GM12875 (cell line): ENCODE results near the gene FOXP1.

ENCODE experiments used
- H3K4me3 ChIP-seq: one replicate; pipeline ENCODE4 v1.5.1; 2011; ENCODE audit warnings: low read depth, low read length, control low read depth
- TF ChIP-seq, protein P1 (sequence below): IDR thresholded peaks from 2 replicates; pipeline ENCODE4 v1.5.1; 2011; ENCODE audit warnings: low read depth, mild to moderate bottlenecking, control low read depth, inconsistent platforms, low read length, moderate library complexity, borderline replicate concordance; ENCODE audit not compliant: insufficient read depth

Gene FOXP1

DNA sequence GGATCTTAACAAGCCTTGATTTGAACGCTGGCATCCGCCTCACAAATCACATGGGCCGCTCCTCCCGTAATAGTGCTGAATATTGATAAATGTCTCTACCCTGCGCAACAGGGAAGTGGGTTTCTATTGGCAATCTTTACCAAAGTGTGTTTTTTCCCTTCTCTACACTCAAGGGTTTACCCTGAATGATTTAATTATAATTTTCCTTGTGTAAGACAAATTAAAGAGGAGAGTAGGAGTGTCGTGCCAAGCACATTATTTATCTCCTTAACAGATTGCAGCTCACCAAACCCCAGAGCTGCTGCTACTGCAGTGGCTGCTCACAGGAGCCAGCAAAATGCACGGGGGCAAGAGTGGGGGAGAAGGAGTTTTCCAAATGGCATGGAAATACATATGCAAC, 545.8 kb downstream of the FOXP1 start:
- no peak overlapping the region for H3K4me3 ChIP-seq
- TF ChIP-seq, protein P1, sequence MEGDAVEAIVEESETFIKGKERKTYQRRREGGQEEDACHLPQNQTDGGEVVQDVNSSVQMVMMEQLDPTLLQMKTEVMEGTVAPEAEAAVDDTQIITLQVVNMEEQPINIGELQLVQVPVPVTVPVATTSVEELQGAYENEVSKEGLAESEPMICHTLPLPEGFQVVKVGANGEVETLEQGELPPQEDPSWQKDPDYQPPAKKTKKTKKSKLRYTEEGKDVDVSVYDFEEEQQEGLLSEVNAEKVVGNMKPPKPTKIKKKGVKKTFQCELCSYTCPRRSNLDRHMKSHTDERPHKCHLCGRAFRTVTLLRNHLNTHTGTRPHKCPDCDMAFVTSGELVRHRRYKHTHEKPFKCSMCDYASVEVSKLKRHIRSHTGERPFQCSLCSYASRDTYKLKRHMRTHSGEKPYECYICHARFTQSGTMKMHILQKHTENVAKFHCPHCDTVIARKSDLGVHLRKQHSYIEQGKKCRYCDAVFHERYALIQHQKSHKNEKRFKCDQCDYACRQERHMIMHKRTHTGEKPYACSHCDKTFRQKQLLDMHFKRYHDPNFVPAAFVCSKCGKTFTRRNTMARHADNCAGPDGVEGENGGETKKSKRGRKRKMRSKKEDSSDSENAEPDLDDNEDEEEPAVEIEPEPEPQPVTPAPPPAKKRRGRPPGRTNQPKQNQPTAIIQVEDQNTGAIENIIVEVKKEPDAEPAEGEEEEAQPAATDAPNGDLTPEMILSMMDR = no peak

DNA sequence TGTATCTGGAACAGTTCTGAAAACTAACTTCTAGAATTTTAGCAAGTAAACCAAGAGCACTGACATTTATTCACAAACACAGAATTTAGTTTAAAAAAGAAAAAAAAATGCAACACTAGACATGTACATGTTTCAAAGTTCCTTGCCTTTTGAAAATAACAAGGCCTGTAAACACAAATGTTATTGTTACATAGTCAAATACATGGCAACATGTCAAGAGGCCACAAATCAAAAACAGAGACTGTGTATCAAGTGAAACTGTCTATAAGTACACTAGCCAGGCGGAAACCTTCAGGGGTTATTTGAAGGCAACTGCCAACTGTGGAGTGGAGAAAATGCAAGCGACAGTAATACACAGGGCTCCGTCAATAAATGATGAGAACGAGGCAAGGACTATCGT, 547.6 kb downstream of the FOXP1 start:
- H3K4me3 ChIP-seq = no peak overlapping the region
- TF ChIP-seq, protein P1 = no peak

DNA sequence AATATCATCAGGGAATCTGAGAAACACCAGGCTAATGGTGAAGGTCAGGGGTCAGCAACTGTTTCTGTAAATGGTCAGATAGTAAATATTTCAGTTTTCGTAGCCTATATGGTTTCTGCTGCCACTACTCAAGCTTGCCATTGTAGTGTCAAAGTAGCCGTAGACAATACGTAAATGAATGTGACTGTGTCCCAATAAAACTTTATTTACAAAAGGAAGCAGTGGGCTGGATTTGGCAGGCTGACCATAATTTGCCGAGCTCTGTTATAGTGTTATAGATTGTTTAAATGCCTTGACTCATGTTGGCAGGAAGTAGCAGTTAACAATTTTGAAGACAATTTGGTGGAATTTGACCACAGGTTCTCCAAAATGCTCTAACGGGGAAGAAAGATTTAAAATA, 548.2 kb downstream of the FOXP1 start:
- no peak overlapping the region for H3K4me3 ChIP-seq
- TF ChIP-seq, protein P1 = no peak

DNA sequence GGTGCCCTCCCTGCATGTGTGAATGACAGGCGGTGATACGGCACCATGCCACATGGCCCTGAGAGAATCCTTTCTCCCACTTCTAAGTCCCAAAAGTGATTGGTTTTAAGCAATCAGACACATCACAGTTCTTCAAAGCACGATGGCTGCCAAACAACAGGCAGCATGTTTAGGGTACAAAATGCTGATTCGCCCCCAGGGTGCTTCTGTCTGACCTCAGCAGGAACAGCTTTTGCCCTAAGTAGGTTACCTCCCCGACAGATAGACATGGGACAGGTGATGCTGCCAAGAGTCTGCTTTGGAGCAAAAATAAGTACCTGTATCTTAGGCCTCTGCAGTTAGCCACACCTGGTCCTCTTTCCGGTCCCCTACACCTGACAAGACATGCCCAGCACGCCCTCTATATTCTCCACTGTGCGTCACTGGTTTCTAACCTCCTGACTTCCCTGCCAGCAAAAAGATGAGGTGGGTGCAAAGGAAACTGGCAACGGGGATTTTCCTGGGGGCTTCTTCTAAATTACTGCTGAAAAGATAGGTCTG, 549.8 kb downstream of the FOXP1 start:
- H3K4me3 ChIP-seq = no peak overlapping the region
- TF ChIP-seq, protein P1 = no peak

DNA sequence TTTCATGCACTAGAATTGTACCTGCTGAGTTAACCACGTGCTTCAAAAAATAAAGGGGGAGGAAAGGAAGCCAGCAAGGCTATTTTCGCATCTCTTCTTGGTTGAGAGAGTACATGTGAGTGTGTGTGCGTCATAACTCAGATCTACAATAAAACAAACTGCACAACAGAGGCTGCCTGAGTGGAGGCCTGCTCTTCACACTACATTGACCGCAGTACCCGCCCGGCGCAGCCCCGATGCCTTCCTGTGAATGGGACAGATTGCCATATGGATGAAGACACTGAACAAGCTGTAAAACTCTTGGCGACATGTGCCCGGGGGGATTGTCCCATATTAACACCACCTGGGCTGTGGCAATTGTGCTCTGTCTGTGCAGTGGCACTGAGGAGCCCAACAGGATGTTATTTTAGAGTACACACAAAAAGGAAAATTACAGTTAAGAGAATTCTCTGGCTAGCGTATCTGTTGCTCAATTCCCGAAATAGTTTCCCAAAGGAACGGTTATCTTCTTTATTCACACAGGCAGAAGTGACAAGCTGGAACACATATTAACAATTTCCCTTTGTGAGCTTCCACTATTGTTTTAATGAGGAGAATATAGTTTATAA, 551.5 kb downstream of the FOXP1 start:
- TF ChIP-seq, protein P1 = no peak
- no peak overlapping the region for H3K4me3 ChIP-seq

DNA sequence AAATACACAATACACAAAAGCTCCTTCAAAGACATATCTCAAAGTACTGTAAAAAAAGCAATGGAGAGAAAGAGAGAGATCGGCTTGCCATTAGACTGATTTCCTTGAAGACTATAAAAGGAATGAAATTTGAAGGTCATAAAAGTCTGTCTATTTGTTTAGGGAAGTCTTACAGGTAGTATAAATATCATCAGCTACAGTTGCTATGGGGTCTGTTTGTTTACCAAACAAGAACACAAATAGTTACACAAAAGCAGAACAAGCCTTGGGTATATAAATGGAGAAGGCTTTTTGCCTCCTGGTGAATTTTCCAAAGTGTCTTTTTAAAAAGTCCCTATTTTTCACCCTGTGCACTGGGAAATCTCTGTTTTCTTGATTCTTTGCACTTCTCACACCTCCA, 552.3 kb downstream of the FOXP1 start:
- TF ChIP-seq, protein P1 = no peak
- no peak overlapping the region for H3K4me3 ChIP-seq

DNA sequence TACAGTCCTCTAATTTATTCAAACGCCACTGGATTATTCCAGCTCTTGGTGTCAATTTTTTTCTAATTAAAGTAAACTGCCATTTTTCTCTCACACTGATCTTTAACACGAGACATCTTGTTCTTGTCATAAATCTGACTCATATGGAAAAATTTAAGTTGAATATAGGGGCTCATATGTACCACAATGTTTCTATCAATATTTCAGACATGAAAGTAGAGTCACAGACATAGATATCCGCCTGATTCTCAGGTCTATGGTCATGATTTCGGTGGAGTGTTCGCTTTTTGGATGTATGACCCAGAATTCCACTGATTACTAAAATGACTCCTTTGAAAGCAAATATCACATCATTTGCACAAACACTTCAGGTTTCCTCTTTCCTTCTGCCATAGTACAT, 552.8 kb downstream of the FOXP1 start:
- TF ChIP-seq, protein P1 = no peak
- H3K4me3 ChIP-seq = no peak overlapping the region
